ENCODE results near the gene CFAP99. TPM values are rescaled to one million over a fixed set of nuclear protein-coding genes. Genes with fewer than 3 reads are reported as not detected.

CFAP99 gene
- total RNA-seq, 4 donors from 2014 or later: 0.32 to 0.60 TPM; not detected in 2

GRCh38 chr4:2478229-2478628 lies 59.5 kb downstream of the CFAP99 start:
- no peak for DNase-seq (ENCODE audit: low spot score)
- no peak for TF ChIP-seq CTCF (IDR thresholded peaks at IDR 0.05)
- no peak for ATAC-seq (ENCODE audit: low FRiP score)

- no peak for DNase-seq (ENCODE audit: low spot score)
- no peak for TF ChIP-seq CTCF (IDR thresholded peaks at IDR 0.05)
- no peak for ATAC-seq (ENCODE audit: low FRiP score)
Measured at GRCh38 chr4:2480649-2481048, 61.9 kb downstream of the CFAP99 start.

GRCh38 chr4:2482192-2482591 lies 63.4 kb downstream of the CFAP99 start:
- DNase-seq (ENCODE audit: low spot score): no peak
- no peak for ATAC-seq (ENCODE audit: low FRiP score)

GRCh38 chr4:2482693-2483092 lies 63.9 kb downstream of the CFAP99 start:
- TF ChIP-seq CTCF (IDR thresholded peaks at IDR 0.05): no peak
- ATAC-seq (ENCODE audit: low FRiP score) (no peak), DNase-seq (ENCODE audit: low spot score) (no peak)

More at GRCh38 chr4:2482192-2482591, 63.4 kb downstream of the CFAP99 start:
- no peak for TF ChIP-seq CTCF (IDR thresholded peaks at IDR 0.05)

- DNase-seq (ENCODE audit: low spot score): no peak
- TF ChIP-seq CTCF (IDR thresholded peaks at IDR 0.05): no peak
- no peak for ATAC-seq (ENCODE audit: low FRiP score)
Measured at GRCh38 chr4:2483237-2483636, 64.5 kb downstream of the CFAP99 start.

- DNase-seq (ENCODE audit: low spot score) (no peak), ATAC-seq (ENCODE audit: low FRiP score) (no peak)
- no peak for TF ChIP-seq CTCF (IDR thresholded peaks at IDR 0.05)
Measured at GRCh38 chr4:2484185-2484584, 65.4 kb downstream of the CFAP99 start.

- no peak for TF ChIP-seq CTCF (IDR thresholded peaks at IDR 0.05)
- DNase-seq (ENCODE audit: low spot score) (no peak), ATAC-seq (ENCODE audit: low FRiP score) (no peak)
Measured at GRCh38 chr4:2484993-2485392, 66.2 kb downstream of the CFAP99 start.
